DMS79 (cell line): ENCODE results near the gene TPPP2.
"Not testable (repeated sequence)": the region's sequence is repeated elsewhere in the genome, so short reads cannot be mapped to it uniquely, and the experiment has no call there.

Experiments
- DNase-seq: peaks from one replicate; lab custom pipeline; 2025; lab: John Stamatoyannopoulos, UW

Gene TPPP2

DNA sequence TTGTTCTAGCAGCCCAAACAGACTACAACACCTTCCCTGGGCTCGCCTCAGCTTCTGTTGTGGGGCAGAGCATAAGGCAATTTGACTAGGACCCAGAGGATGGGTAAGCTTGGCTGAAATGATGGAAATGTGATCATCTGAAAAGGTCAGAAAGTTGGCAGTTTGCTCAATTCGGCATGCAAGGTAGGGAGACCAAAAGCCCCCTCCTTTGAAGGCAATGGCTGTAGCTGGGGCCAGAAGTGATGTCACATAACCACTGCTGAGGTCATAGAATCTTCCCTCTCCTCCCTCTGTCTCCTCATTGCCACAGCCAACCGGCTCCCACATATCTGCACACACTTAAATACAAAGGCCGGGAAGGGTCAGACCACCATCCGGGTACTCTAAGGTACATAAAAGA lies at the start of gene TPPP2:
Gene TPPP2, plus strand, starts transcription at position 301 of the 400 bp plus-strand sequence. CDS start 365 bp downstream, outside the sequence.
- DNase-seq, result no peak

DNA sequence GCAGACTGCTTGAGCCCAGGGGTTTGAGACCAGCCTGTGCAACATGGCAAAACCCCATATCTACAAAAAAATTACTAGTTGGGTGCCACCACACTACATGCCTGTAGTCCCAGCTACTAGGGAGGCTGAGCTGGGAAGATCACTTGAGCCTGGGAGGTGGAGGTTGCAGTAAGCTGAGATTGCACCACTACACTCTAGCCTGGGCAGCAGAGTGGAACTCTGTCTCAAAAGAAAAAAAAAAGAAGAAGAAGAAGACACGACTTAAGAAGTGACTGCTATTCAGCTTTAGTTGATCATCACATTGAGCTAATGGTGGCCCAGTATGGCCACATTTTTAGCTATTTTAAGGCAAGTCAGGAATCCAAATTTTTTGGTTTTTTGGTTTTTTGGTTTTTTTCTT lies 49.1 kb upstream of the TPPP2 start:
- DNase-seq, result no peak

DNA sequence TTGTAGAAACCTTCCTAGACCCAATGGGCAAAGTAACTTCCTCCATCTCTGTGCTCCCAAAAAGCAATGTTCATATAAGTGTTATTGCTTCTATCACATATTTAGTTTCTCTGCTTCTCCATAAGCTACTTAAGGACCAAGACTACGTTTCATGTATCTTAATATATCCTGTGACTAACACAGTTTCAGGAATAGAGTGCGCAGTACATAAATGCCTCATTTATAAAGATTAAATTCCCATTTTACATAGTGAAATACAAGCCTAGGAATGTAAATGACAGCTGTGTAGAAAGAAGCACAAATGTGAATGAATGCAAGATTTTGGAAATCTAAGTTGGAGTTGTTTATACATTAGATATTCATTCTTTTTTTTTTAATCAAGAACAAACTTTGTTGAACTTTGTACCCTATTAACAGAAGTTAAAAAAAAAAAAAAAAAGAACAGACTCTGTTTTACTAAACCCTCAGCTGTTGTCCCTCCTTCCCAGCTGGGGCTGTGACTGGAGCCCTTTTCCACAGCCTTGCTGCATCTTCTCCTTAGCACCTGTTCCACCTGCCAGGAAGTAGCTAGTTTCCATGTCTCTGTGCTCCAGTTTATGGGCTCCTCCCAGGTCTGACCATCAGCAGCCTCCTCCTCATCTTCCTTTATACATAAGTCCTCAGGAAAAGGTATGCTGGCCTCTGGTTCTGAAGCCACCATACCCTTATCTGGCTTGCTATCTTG lies 47.2 kb upstream of the TPPP2 start:
- no peak for DNase-seq

DNA sequence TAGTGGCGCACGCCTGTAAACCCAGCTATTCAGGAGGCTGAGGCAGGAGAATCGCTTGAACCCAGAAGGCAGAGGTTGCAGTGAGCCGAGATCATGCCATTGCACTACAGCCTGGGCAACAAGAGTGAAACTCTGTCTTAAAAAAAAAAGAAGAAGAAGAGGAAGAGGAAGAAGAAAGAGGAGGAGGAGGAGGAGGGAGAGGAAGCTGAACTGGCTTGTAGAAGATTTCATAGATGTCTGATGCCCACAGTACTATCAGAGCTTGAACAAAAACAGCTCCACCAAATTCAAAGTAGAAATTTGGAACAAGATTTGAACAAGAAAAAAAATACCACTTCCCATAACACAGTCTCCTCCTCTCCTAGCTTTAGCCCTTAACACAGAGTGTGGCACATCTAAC lies 44.4 kb upstream of the TPPP2 start:
- not testable (repeated sequence) for DNase-seq

DNA sequence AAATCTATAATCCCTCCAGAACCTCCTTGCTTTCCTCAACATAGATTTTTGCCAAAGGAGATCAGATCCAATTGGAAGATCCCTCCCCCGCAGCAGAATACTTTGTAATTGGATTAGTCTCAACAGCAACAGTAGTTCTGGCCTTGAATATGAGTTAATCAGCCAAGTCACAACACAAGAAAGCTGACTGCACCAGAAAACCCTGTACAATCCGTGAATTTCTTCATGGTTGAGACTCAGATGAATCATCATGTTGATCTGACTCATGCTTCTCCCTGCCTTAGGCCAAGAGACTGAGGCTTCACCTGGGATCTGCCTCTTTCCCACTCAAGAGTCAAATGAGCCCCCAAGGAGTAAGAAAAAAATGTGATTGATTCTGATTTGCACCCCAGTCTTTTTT lies 43.2 kb upstream of the TPPP2 start:
- DNase-seq, result no peak

DNA sequence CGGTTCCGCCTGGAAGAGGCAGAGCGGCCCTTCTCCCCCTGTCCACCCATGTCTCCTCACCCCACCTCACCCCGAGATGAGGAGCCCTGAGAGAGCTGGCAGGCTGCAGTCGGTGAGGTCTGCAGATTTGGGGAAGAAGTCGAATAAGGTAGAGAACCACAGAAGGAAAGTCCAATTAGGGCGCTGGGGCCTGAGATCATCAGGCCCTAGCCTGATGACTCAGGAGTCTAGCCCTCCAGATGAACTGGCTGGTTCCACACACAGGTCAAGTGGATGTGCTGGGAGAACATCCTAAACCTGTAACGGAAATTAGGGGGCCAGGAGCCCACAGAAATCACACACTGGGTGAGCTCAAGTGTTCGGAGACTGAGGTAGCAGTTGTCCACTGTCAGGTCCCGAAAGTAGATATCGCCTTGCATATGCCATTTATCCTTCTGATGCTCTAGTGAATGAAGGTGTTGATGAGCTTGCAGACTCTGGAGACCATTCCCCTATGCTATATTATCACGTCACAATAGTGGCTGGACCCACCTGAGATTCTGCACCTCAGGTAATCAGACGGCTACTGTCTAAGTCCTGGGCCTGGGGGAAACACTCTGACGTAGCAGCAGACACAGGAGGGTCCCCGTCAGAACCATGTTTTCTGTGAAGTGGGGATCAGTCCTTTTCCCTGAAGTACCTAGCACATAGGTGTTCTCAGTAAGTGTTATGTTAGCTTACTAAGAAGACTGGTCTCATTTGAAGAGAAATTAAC lies 41.1 kb upstream of the TPPP2 start:
- DNase-seq, result no peak

DNA sequence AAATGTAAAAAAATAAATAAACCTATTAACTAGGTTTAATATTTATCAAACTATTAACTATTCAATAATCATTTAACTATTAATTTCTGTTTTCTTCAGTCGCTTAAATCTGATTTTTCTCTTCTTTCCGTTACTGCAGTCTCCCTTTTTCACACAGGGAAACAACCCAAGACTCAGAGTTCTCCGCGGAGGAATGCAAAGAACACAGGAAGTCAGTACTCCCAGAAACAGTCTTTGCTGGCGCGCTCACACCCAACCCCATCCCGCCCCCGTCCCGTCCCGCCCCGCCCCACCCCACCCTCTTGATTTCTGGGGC lies 40.6 kb upstream of the TPPP2 start:
- DNase-seq, result no peak

DNA sequence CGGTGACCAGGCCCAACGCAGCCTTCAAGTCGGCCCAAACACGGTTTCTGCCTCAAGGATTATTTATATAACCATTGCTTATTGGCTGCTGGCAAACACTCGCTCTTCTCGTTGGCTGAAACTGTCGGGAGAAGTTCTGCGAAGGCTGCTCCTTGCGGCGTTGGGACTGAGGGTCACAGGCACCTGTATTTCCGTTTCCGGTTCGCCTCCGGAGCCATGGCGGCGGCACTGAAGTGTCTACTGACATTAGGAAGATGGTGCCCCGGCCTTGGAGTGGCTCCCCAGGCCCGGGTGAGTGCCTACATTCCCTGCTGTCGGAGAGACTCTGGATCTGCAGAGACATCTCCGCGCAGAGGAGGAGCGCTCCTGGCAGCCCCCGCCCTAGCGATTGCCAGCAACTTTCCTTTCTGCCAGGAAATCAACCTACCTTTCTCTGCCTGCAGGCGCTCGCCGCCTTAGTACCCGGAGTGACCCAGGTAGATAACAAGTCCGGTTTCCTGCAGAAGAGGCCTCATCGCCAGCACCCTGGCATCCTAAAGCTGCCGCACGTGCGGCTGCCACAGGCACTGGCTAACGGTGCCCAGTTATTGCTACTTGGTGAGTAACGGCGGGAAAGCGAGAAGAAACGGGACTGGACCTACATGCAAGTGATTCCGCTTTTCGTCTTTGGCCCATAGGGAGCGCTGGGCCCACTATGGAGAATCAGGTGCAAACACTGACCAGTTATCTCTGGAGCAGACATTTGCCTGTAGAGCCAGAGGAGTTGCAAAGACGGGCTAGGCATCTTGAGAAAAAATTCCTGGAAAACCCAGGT lies 40.0 kb upstream of the TPPP2 start, which contains the start of gene METTL17:
Gene METTL17, plus strand, starts transcription at position 194 of the 814 bp plus-strand sequence. Its CDS starts 23 bp downstream, at position 217.
- peak; percentile 99 for DNase-seq

DNA sequence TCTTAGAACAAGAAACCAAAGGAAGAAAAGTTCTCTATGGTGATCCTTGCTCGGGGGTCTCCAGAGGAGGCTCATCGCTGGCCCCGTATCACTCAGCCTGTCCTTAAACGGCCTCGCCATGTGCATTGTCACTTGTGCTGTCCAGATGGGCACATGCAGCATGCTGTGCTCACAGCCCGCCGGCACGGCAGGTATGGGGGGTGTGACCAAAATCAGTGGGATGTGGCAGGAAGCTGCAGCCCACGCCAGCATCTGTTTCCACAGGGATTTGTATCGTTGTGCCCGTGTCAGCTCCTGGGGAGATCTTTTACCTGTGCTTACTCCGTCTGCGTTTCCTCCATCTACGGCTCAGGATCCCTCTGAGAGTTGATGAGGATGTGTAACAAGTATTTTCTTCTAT lies 33.5 kb upstream of the TPPP2 start:
- no peak for DNase-seq

DNA sequence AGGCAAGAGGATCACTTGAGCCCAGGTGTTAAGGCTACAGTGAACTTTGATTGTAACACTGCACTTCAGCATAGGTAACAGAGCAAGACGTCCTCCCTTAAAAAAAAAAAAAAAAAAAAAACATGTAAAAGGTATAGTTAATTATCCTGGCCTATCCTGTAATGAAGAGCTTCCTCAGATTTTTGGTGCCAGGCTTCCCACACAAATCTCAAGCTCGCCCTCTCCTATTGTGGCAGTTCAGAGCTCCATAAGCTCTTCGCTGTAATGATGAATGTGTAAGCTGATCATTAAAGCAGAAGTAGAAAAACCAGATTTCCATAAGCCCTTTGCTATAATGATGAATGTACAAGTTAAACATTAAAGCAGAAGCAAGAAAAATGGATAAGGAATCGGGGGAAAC lies 32.9 kb upstream of the TPPP2 start:
- no peak for DNase-seq

DNA sequence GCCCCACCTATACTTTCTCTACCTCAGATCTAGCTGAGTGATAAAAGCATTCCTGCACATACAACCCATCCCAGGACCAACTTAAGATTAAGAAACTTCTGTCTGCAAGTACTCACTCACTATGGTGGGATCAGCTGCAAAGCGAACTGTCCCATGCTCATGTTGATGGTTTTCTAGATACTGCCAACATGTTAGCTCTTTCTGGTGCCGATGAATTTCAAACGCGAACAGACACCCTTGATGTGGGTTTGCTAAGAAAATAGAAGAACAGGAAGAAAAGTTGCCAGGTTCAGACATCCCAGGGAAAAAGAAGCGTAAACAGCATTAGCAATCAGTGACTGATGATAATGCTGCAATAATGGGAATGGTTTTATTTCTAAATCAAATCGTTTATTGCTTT lies 32.5 kb upstream of the TPPP2 start:
- no peak for DNase-seq

DNA sequence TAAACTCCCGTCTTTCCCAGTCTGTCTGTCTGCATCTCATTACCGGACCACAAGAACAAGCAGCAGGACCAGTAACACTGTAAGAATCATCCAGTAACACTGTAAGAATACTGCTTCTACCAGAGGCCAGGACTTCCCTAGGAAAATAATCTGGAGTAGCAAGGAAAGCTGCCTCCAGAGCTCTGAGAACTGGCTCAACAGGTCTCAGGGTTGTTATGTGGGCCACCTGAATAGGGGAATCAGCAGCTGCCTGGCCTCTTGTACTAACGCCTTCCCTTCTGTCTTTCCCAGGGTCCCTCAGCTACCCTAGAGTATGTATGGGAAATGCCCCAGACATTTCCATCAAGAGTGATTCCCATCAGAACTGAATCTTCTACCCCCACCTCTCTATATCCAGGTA lies 31.9 kb upstream of the TPPP2 start:
- DNase-seq, result no peak

DNA sequence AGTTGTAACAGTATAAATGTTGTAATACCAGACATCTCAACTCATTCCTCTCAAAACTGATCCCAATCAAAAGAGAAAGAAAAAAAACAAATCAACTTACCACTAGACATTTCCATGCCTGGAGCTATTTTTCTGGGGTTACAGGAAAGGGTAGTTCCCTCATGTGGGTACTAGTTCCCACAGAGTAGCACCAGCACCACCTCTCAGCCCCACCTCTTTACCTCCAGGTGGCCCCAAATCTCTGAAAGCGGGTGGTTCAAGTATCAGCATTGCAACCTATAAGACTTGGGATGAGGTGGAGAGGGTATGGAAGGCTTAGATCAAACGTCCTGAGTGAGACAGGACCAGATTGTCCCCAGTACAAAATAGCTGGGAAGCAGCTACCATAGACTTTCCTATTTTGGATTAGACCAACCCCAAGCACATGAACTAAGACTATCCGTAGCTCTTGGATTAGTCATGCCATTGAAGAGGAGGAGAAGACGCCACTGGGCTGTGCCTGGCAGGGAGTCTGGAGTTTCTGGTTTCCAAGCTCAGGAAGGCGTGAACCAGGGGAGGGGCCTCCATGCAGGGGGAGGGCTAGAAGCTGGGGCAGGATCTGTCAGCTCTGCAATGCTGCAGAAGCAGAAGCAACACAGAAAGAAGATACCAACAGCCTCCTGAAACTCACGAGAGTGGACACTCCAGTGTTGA lies 31.2 kb upstream of the TPPP2 start, which contains the start of gene SLC39A2:
Gene SLC39A2, plus strand, starts transcription at position 620 of the 693 bp plus-strand sequence. CDS start 154 bp downstream, outside the sequence.
- DNase-seq, result no peak

DNA sequence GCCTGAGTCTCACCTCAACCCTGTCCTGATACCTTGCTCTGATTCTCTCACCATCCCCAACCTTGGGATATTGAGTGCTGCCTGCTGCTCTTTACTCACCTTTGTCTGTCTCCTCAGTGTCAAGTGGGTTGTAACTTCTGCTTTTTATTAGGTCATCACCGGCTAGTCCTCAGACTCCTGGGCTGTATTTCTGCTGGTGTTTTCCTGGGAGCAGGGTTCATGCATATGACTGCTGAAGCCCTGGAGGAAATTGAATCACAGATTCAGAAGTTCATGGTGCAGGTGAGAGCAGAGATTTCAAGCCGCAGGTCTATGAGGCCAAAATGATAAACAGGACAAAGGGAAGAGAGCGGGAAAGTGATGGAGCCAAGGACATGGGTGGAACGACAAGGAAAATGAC lies 30.4 kb upstream of the TPPP2 start:
- DNase-seq, result no peak

DNA sequence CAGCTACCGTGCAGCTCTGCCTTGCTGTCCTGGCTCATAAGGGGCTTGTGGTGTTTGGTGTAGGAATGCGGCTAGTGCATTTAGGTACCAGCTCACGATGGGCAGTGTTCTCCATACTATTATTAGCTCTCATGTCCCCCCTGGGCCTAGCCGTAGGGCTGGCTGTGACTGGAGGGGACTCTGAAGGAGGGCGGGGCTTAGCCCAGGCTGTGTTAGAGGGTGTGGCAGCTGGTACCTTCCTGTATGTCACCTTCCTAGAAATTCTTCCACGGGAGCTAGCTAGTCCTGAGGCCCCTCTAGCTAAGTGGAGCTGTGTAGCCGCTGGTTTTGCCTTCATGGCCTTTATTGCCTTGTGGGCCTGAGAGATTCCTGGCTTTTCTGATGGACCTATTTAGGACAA lies 28.8 kb upstream of the TPPP2 start:
- DNase-seq, result no peak

DNA sequence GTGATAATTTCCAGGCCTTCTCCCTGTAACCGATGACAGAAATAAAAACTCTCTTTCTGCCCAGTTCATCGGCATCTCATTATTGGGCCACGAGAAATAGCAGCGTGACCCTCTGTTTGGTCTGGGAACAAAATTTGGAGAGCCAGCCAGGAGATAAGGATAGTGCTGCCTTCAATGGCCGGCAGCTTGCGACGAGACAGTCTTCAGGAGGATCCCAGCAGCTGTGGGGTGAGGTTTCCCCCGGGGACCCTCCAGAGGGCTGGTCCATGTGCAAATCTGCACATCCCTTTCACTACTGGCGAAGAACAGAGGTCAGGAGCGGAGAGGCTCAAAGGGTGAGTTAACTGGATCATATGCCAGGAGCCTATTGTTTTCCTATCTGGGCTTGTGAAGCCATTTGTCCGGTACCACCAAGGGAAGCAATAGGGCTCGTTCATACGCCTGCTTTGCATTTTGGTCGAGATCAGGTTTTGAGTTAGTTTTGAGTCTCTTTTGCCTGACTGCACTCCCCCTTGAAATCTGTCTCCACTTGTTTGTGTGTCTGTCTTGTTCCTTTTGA lies 26.1 kb upstream of the TPPP2 start:
- no peak for DNase-seq

DNA sequence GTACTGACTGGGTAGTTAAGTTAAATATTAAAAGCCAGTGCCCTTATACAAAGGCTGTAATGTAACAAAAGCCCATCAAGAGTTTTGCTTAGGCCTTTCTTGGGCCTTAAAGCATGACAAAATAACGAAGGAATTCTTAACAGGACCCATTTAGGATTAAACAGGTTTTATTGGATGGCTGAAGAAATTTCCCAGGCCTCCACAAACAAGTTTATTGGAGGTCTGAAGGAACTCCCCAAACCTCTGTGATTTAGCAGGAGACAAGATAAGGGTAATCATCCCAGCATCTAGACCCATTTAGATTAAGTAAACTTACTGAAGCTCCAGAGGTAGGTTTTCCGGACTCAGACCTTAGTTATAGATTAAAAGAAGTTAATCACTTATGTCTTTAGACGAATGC lies 20.3 kb upstream of the TPPP2 start:
- DNase-seq, result not testable (repeated sequence)

DNA sequence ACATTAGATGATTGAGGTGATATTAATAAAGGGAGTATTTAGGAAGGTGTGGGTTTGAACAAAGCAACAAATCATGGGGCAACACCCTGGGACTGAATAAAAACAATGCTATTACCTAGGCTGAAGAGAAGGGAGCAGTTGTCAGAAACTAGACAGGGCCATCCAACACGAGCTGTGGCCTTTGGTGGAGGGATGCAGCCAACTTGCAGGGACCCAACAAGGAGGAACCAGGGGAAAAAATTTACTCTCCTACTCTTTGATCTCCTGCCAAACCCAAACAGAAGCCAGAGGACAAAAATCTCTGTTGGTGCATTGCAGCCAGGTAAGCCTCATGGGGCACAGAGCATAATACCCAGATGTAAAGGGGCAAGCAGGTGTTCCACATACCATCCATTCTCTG lies 18.9 kb upstream of the TPPP2 start:
- no peak for DNase-seq

DNA sequence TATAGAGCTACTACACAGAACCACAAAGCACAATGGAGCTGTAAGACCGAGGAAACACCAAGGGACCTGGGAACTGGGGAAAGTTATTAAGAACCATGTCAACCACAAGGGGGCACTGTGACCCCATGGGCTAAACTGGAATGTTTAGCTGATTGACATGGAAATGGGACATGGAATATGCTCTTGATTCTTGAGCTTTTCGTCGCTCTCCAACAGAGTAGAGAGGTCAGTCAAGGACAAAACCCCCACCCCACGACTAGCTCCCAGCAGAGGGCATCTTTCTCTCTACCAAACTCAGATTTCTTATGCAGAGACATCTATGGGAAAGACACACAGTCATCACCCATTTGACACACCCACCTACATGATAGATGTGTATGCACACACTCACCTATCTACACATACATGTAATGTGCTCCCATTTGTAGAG lies 15.2 kb upstream of the TPPP2 start:
- DNase-seq, result peak; percentile 54

DNA sequence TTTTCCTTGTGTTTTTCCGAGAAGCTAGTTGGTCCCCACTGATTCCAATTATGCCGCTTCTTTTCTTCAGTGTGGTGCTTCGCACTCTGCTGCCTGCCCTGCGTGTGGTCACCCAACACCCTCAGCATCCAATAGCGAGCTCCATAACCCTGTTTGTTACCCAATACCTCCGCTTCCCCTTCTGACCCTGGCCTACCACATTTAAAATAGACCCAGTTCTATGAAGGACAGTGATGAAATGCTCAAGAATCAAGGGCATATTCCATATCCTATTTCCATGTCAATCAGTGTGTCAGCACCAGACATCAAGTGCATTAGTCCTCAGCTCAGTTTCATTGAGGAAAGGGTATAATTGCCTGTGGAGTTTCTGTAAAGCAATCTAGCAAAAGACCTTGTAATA lies 14.7 kb upstream of the TPPP2 start:
- no peak for DNase-seq

DNA sequence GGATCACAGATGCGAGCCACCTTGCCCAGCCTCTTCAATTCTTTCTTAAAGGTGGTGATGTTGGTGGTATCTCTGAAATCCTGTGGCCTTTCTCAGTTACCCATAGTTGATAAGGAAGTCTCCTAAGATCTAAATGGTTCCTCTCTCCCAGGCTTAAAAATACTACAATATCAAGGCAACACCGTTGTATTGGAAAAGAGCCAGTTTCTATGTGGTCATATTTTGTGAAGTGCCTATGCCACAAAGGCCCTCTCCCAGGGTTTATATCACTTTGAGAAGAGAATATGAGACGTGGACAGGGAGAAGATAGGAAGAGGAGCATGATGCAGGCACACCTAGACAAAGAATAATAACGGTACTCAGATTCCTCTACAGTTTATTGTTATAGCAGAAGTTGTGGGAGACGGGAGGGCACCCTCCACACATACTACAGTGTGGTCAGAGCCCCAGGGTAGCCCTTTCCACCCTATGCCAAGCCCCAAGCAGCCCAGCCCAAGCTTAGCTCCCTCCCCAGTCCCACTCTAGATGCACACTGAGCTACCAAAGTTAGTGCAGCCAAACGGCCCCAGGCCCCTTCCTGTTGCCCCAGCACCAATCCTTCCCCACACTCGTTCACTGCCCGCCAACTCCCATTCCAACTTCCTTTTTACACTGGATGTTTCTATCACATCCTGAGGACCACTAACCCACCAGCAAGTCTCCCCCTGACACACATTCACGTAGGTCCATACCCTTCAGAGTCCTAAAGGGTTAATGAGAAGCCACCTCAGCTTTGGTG lies 13.4 kb upstream of the TPPP2 start:
- DNase-seq, result no peak
